DOHH2 (cell line): Measurements from ENCODE around the gene NPAS3.

ENCODE experiments used
- H3F3A ChIP-seq: fragments of 200-600 bp; sonication (generic), shearing (Covaris generic); 2 replicates; pipeline ENCODE4 v1.6.0; 2016; ENCODE audit warnings: antibody characterized with exemption, mild to moderate bottlenecking; ENCODE audit not compliant: control insufficient read depth, insufficient read depth
- H3K27ac ChIP-seq: fragments of 200-600 bp; sonication (generic); 2 replicates; pipeline ENCODE4 v1.5.1; 2014; ENCODE audit warnings: low read depth, mild to moderate bottlenecking, low read length, moderate library complexity
- H3K27me3 ChIP-seq: fragments of 200-600 bp; sonication (generic); 2 replicates; pipeline ENCODE4 v1.6.1; 2014; ENCODE audit warnings: mild to moderate bottlenecking, low read length, mixed read lengths; ENCODE audit not compliant: control insufficient read depth
- H3K36me3 ChIP-seq: fragments of 200-600 bp; sonication (generic); 2 replicates; pipeline ENCODE4 v1.6.1; 2014; ENCODE audit warnings: mild to moderate bottlenecking, low read length, moderate library complexity, mixed read lengths; ENCODE audit not compliant: control insufficient read depth
- H3K4me1 ChIP-seq: fragments of 200-600 bp; sonication (generic); 2 replicates; pipeline ENCODE4 v1.6.1; 2014; ENCODE audit warnings: mild to moderate bottlenecking, low read length, mixed read lengths; ENCODE audit not compliant: control insufficient read depth
- H3K4me2 ChIP-seq: fragments of 200-600 bp; sonication (generic); 2 replicates; pipeline ENCODE4 v1.6.0; 2014; ENCODE audit warnings: mild to moderate bottlenecking, low read length, moderate library complexity
- H3K4me3 ChIP-seq: fragments of 200-600 bp; sonication (generic); 2 replicates; pipeline ENCODE4 v1.5.1; 2014; ENCODE audit warnings: mild to moderate bottlenecking, low read length, mixed read lengths
- H3K79me2 ChIP-seq: fragments of 200-600 bp; sonication (generic); 2 replicates; pipeline ENCODE4 v1.6.1; 2014; ENCODE audit warnings: mild to moderate bottlenecking, low read length, mixed read lengths; ENCODE audit not compliant: control insufficient read depth
- H3K9me2 ChIP-seq: fragments of 200-600 bp; sonication (generic); replicated peaks from 2 replicates; pipeline ENCODE4 v1.6.1; 2014; ENCODE audit warnings: mild to moderate bottlenecking, low read length, mixed read lengths; ENCODE audit not compliant: control insufficient read depth
- H3K9me3 ChIP-seq: fragments of 200-600 bp; sonication (generic); 2 replicates; pipeline ENCODE4 v1.6.1; 2014; ENCODE audit warnings: antibody characterized with exemption, low read length, mixed read lengths; ENCODE audit not compliant: control insufficient read depth, insufficient read depth
- H4K20me1 ChIP-seq: fragments of 200-600 bp; sonication (generic); 2 replicates; pipeline ENCODE4 v1.6.0; 2014; ENCODE audit warnings: low read depth, mild to moderate bottlenecking, antibody characterized with exemption, low read length, moderate library complexity; ENCODE audit not compliant: control insufficient read depth, insufficient read depth
- CTCF ChIP-seq: fragments of 200-600 bp; sonication (generic); IDR thresholded peaks from one replicate; pipeline ENCODE4 v1.5.1; 2014; ENCODE audit warnings: antibody characterized with exemption, mild to moderate bottlenecking, low read depth, low read length; ENCODE audit not compliant: poor library complexity, severe bottlenecking
- EZH2phosphoT487 ChIP-seq: fragments of 200-600 bp; sonication (generic); IDR thresholded peaks from 2 replicates; pipeline ENCODE4 v1.6.1; 2017; ENCODE audit warnings: borderline replicate concordance, mild to moderate bottlenecking, antibody characterized with exemption, low read length, moderate library complexity, mixed read lengths

The NPAS3 gene

GRCh38 chr14:32968972-32969544, 30.4 kb downstream of the NPAS3 start:
- H3K4me3 ChIP-seq, result no peak overlapping the region
- H4K20me1 ChIP-seq, result no peaks in the 10 kb centered on the region
- no peaks in the 10 kb centered on the region for H3K36me3 ChIP-seq
- H3K9me3 ChIP-seq, result no peaks in the 10 kb centered on the region
- no peaks in the 10 kb centered on the region for H3K27me3 ChIP-seq
- H3K4me2 ChIP-seq, result no peak overlapping the region
- H3K79me2 ChIP-seq, result no peaks in the 10 kb centered on the region
- no peaks in the 10 kb centered on the region for H3K4me1 ChIP-seq
- no peaks in the 10 kb centered on the region for H3F3A ChIP-seq
- H3K27ac ChIP-seq, result no peak overlapping the region
- TF ChIP-seq EZH2phosphoT487 (no peak), CTCF (no peak)
- H3K9me2 ChIP-seq, result no peaks in the 10 kb centered on the region

GRCh38 chr14:32977913-32978312, 39.2 kb downstream of the NPAS3 start:
- Histone ChIP-seq H3K4me1 (no peaks in the 10 kb centered on the region), H3F3A (no peaks in the 10 kb centered on the region), H4K20me1 (no peaks in the 10 kb centered on the region), H3K27ac (no peak overlapping the region), H3K79me2 (no peaks in the 10 kb centered on the region), H3K4me2 (no peak overlapping the region), H3K4me3 (no peak overlapping the region), H3K9me3 (no peaks in the 10 kb centered on the region), H3K27me3 (no peaks in the 10 kb centered on the region), H3K9me2 (no peaks in the 10 kb centered on the region), H3K36me3 (no peaks in the 10 kb centered on the region)
- TF ChIP-seq CTCF, result no peak
- TF ChIP-seq EZH2phosphoT487, result no peak

- Histone ChIP-seq H3K4me3 (no peak overlapping the region), H3K4me2 (no peak overlapping the region)
- TF ChIP-seq EZH2phosphoT487 (no peak), CTCF (no peak)
Measured at GRCh38 chr14:32978691-32979255, 40.1 kb downstream of the NPAS3 start.

More at GRCh38 chr14:32978691-32979255, 40.1 kb downstream of the NPAS3 start:
- Histone ChIP-seq H3K79me2 (no peaks in the 10 kb centered on the region), H4K20me1 (no peaks in the 10 kb centered on the region), H3K9me2 (no peaks in the 10 kb centered on the region), H3K9me3 (no peaks in the 10 kb centered on the region), H3K27me3 (no peaks in the 10 kb centered on the region), H3K27ac (no peak overlapping the region), H3F3A (no peaks in the 10 kb centered on the region), H3K4me1 (no peaks in the 10 kb centered on the region), H3K36me3 (no peaks in the 10 kb centered on the region)
